ENCODE results near the gene KCNAB1. TPM values are rescaled to one million over a fixed set of nuclear protein-coding genes. Genes with fewer than 3 reads are reported as not detected.

The KCNAB1 gene
- total RNA-seq, 1 experiment from 2014 or later, result 1.0 TPM

GRCh38 chr3:156472150-156472549 lies 351.8 kb downstream of the KCNAB1 start:
- CTCF ChIA-PET, result interaction anchor here (0.5 to 3.6 kb wide), 5 partner anchors 16 to 511 kb away, joined by 3 to 57 read pairs (median 4); no protein-coding TSS in a partner anchor

GRCh38 chr3:156472684-156473083 lies 352.3 kb downstream of the KCNAB1 start:
- ATAC-seq, result no peak
- no peaks in the 10 kb centered on the region for H3K36me3 Mint-ChIP-seq
- POLR2A ChIA-PET, result no interaction called here

More at GRCh38 chr3:156472150-156472549, 351.8 kb downstream of the KCNAB1 start:
- POLR2A ChIA-PET, result no interaction called here
- ATAC-seq, result no peak
- no peak for DNase-seq (ENCODE audit: low spot score)
- Mint-ChIP-seq H3K27me3 (ENCODE audit: low read depth) (no peaks in the 10 kb centered on the region), H3K27ac (no peak overlapping the region), H3K4me3 (no peak overlapping the region), H3K9me3 (no peaks in the 10 kb centered on the region), H3K36me3 (no peaks in the 10 kb centered on the region), H3K4me1 (peaks cover 9% of the 10 kb centered on the region)
- TF ChIP-seq EMX1 (CRISPR knock-in tag; IDR thresholded peaks at IDR 0.05) (no peak), OVOL2 (CRISPR knock-in tag; IDR thresholded peaks at IDR 0.05; ENCODE audit: borderline replicate concordance) (no peak), ERG (CRISPR knock-in tag; IDR thresholded peaks at IDR 0.05) (no peak), ELF4 (CRISPR knock-in tag; IDR thresholded peaks at IDR 0.05; ENCODE audit: low read depth) (no peak), ETV6 (CRISPR knock-in tag; IDR thresholded peaks at IDR 0.05) (no peak), GABPB1 (CRISPR knock-in tag; IDR thresholded peaks at IDR 0.05) (no peak), CREB1 (CRISPR knock-in tag; IDR thresholded peaks at IDR 0.05) (no peak), ZNF121 (CRISPR knock-in tag; IDR thresholded peaks at IDR 0.05) (no peak), E2F1 (CRISPR knock-in tag; IDR thresholded peaks at IDR 0.05) (no peak), JUN (CRISPR knock-in tag; IDR thresholded peaks at IDR 0.05) (no peak), CDX4 (CRISPR knock-in tag; IDR thresholded peaks at IDR 0.05; ENCODE audit: borderline replicate concordance) (no peak)

GRCh38 chr3:156473341-156473740 lies 353.0 kb downstream of the KCNAB1 start:
- Mint-ChIP-seq H3K4me1 (peaks cover 9% of the 10 kb centered on the region), H3K4me3 (no peak overlapping the region), H3K9me3 (no peaks in the 10 kb centered on the region), H3K27me3 (ENCODE audit: low read depth) (no peaks in the 10 kb centered on the region), H3K27ac (no peak overlapping the region), H3K36me3 (no peaks in the 10 kb centered on the region)
- POLR2A ChIA-PET, result interaction anchor here (1.2 kb wide), 1 partner anchor 9 kb away, joined by 3 read pairs; no protein-coding TSS in a partner anchor
- CTCF ChIA-PET, result interaction anchor here (1.0 to 3.6 kb wide), 7 partner anchors 17 to 321 kb away, joined by 3 to 57 read pairs (median 18); no protein-coding TSS in a partner anchor
- no peak for DNase-seq (ENCODE audit: low spot score)
- TF ChIP-seq MLX (CRISPR knock-in tag; IDR thresholded peaks at IDR 0.05) (no peak), ATF2 (CRISPR knock-in tag; IDR thresholded peaks at IDR 0.05; ENCODE audit: borderline replicate concordance, low read depth) (no peak), NR2C2 (CRISPR knock-in tag; IDR thresholded peaks at IDR 0.05) (no peak), E2F1 (CRISPR knock-in tag; IDR thresholded peaks at IDR 0.05) (no peak), NR3C1 (CRISPR knock-in tag; conservative IDR thresholded peaks at IDR 0.05; ENCODE audit: low read depth) (no peak), AR (CRISPR knock-in tag; IDR thresholded peaks at IDR 0.05) (no peak), PRDM15 (CRISPR knock-in tag; IDR thresholded peaks at IDR 0.05) (no peak), NFYB (CRISPR knock-in tag; conservative IDR thresholded peaks at IDR 0.05; ENCODE audit: low read depth) (no peak)
- no peak for ATAC-seq

More at GRCh38 chr3:156472684-156473083, 352.3 kb downstream of the KCNAB1 start:
- no peak for DNase-seq (ENCODE audit: low spot score)
- Mint-ChIP-seq H3K27me3 (ENCODE audit: low read depth) (no peaks in the 10 kb centered on the region), H3K4me3 (no peak overlapping the region), H3K9me3 (no peaks in the 10 kb centered on the region), H3K4me1 (peaks cover 9% of the 10 kb centered on the region), H3K27ac (no peak overlapping the region)
- CTCF ChIA-PET, result interaction anchor here (1.0 to 3.6 kb wide), 4 partner anchors 16 to 298 kb away, joined by 3 to 57 read pairs (median 25); no protein-coding TSS in a partner anchor
- no peak for TF ChIP-seq SMAD3 (CRISPR knock-in tag; IDR thresholded peaks at IDR 0.05; ENCODE audit: borderline replicate concordance)

Measured in WTC11 (cell line).